ENCODE results near the gene IRX4.

The IRX4 gene

GRCh38 chr5:1913578-1913977, 30.9 kb upstream of the IRX4 start:
- DNase-seq (ENCODE audit: low read depth), result no peak

- DNase-seq (ENCODE audit: low read depth), result no peak
These were observed 30.3 kb upstream of the IRX4 start for GRCh38 chr5:1912951-1913565.

GRCh38 chr5:1911773-1912235, 29.1 kb upstream of the IRX4 start:
- DNase-seq (ENCODE audit: low read depth), result no peak

GRCh38 chr5:1910861-1911772, 28.4 kb upstream of the IRX4 start:
- no peak for DNase-seq (ENCODE audit: low read depth)

- DNase-seq (ENCODE audit: low read depth), result no peak
These were observed 27.5 kb upstream of the IRX4 start for GRCh38 chr5:1910081-1910760.

- no peak for DNase-seq (ENCODE audit: low read depth)
These were observed 26.7 kb upstream of the IRX4 start for GRCh38 chr5:1909346-1909985.

GRCh38 chr5:1908931-1909330, 26.2 kb upstream of the IRX4 start:
- DNase-seq (ENCODE audit: low read depth), result no peak

GRCh38 chr5:1907616-1908015, 24.9 kb upstream of the IRX4 start:
- DNase-seq (ENCODE audit: low read depth), result no peak

GRCh38 chr5:1905108-1905507, 22.4 kb upstream of the IRX4 start:
- no peak for DNase-seq (ENCODE audit: low read depth)

- DNase-seq (ENCODE audit: low read depth), result no peak
These were observed 19.3 kb upstream of the IRX4 start for GRCh38 chr5:1901983-1902382.

- no peak for DNase-seq (ENCODE audit: low read depth)
These were observed 18.3 kb upstream of the IRX4 start for GRCh38 chr5:1901061-1901460.

- DNase-seq (ENCODE audit: low read depth), result no peak
These were observed 16.5 kb upstream of the IRX4 start for GRCh38 chr5:1899201-1899600.

GRCh38 chr5:1897816-1898450, 15.2 kb upstream of the IRX4 start:
- DNase-seq (ENCODE audit: low read depth), result no peak

GRCh38 chr5:1897386-1897785, 14.7 kb upstream of the IRX4 start:
- no peak for DNase-seq (ENCODE audit: low read depth)

- DNase-seq (ENCODE audit: low read depth), result no peak
These were observed 14.1 kb upstream of the IRX4 start for GRCh38 chr5:1896602-1897376.

GRCh38 chr5:1895739-1896420, 13.2 kb upstream of the IRX4 start:
- no peak for DNase-seq (ENCODE audit: low read depth)

GRCh38 chr5:1894243-1894642, 11.5 kb upstream of the IRX4 start:
- no peak for DNase-seq (ENCODE audit: low read depth)

- no peak for DNase-seq (ENCODE audit: low read depth)
These were observed 11.0 kb upstream of the IRX4 start for GRCh38 chr5:1893754-1894153.

- DNase-seq (ENCODE audit: low read depth), result no peak
These were observed 10.1 kb upstream of the IRX4 start for GRCh38 chr5:1892685-1893445.

- no peak for DNase-seq (ENCODE audit: low read depth)
These were observed 9.5 kb upstream of the IRX4 start for GRCh38 chr5:1892211-1892610.
